Natural killer cell (primary cell): Measurements from ENCODE around the gene HPS3. TPM values are rescaled to one million over a fixed set of nuclear protein-coding genes. Genes with fewer than 3 reads are reported as not detected.

Source experiments
- ATAC-seq, 3 donors: fragments of 150-1000 bp in 2 of 3; fragments of 200-7000 bp in 1 of 3; cut with Tn5 transposase; 1 replicate in 1 of 3; 2 replicates in 2 of 3; pipeline ENCODE4 v1.10.0; 2021; ENCODE audit warnings: mild to moderate bottlenecking in 2 of 3, moderate library complexity in 2 of 3
- DNase-seq, 2 donors: peaks; one replicate each; pipeline versions ENCODE4 v3.0.0 to v3.0.0-alpha.2; 2013 to 2021; ENCODE audit warnings: mixed read lengths in 1 of 2
- H3K27ac ChIP-seq: one replicate; pipeline ENCODE4 v1.5.1; 2013; ENCODE audit warnings: mild to moderate bottlenecking, low read length
- H3K27me3 ChIP-seq: one replicate; pipeline ENCODE4 v1.6.1; 2013; ENCODE audit warnings: low read length; ENCODE audit not compliant: control insufficient read depth, insufficient read depth
- H3K36me3 ChIP-seq: one replicate; pipeline ENCODE4 v1.6.1; 2013; ENCODE audit warnings: low read length; ENCODE audit not compliant: control insufficient read depth, insufficient read depth
- H3K4me1 ChIP-seq: one replicate; pipeline ENCODE4 v1.6.1; 2013; ENCODE audit warnings: low read length; ENCODE audit not compliant: control insufficient read depth, insufficient read depth
- H3K4me3 ChIP-seq: one replicate; pipeline ENCODE4 v1.5.1; 2013; ENCODE audit warnings: low read length
- H3K9me3 ChIP-seq: one replicate; pipeline ENCODE4 v1.6.1; 2013; ENCODE audit warnings: low read length; ENCODE audit not compliant: control insufficient read depth, insufficient read depth
- H3K27ac Mint-ChIP-seq, 2 donors: one replicate each; pipeline ENCODE4 v1.8.0; 2022; ENCODE audit warnings: mild to moderate bottlenecking in 2 of 2, mixed read lengths in 2 of 2, moderate library complexity in 1 of 2
- H3K27me3 Mint-ChIP-seq, 2 donors: one replicate each; pipeline ENCODE4 v1.8.0; 2022; ENCODE audit warnings: low read depth in 2 of 2, mixed read lengths in 2 of 2
- H3K36me3 Mint-ChIP-seq: one replicate; pipeline ENCODE4 v1.8.0; 2022; ENCODE audit warnings: mixed read lengths
- H3K4me1 Mint-ChIP-seq, 2 donors: one replicate each; pipeline ENCODE4 v1.8.0; 2022; ENCODE audit warnings: mixed read lengths in 2 of 2
- H3K4me3 Mint-ChIP-seq: one replicate; pipeline ENCODE4 v1.8.0; 2022; ENCODE audit warnings: mild to moderate bottlenecking, moderate library complexity, mixed read lengths
- H3K9me3 Mint-ChIP-seq, 2 donors: one replicate each; pipeline ENCODE4 v1.8.0; 2022; ENCODE audit warnings: mixed read lengths in 2 of 2
- CTCF ChIP-seq: fragments of 200-600 bp; IDR thresholded peaks from one replicate; pipeline ENCODE4 v1.8.0; 2022; ENCODE audit warnings: antibody characterized with exemption
- WGBS: methylation state at CpG from one replicate; pipeline ENCODE4 v1.1.7; 2013; ENCODE audit warnings: missing lambda C conversion rate; ENCODE audit not compliant: insufficient coverage; 5-methylcytosine and 5-hydroxymethylcytosine counted together
- intact Hi-C: fragments of 100-400 bp; cut with micrococcal nuclease; formaldehyde crosslinking; loops from one replicate; pipeline ENCODE4 v1.14.2; 2022
- total RNA-seq, 4 donors: library from RNA; stranded (reverse); fragments of 120-200 nt in 1 of 4; gene quantifications; one replicate each; pipeline versions ENCODE4 v1.2.3 to v1.2.4, GENCODE V29; 2013 to 2022

Gene HPS3
- total RNA-seq, 3 donors from 2014 or later (not counting 1 experiment from before 2014, with no cell fraction given): 19.6 to 35.5 (median 24.7) TPM

GRCh38 chr3:149081772-149082171, 47.7 kb upstream of the HPS3 start:
- no peaks in the 10 kb centered on the region for H3K9me3 Mint-ChIP-seq
- no peak overlapping the region for H3K27ac Mint-ChIP-seq
- no peak overlapping the region for H3K4me3 Mint-ChIP-seq
- no peaks in the 10 kb centered on the region for H3K27me3 Mint-ChIP-seq
- intact Hi-C loops: no loop called here
- peaks cover 26 to 27% of the 10 kb centered on the region in 2 donors for H3K4me1 Mint-ChIP-seq
- H3K36me3 ChIP-seq: peaks cover 2% of the 10 kb centered on the region
- no peak overlapping the region for H3K4me3 ChIP-seq
- no peaks in the 10 kb centered on the region for H3K9me3 ChIP-seq
- no peaks in the 10 kb centered on the region for H3K27me3 ChIP-seq
- H3K4me1 ChIP-seq: peaks cover 13% of the 10 kb centered on the region
- ATAC-seq (no peak), DNase-seq (no peak)
- no peak for TF ChIP-seq CTCF
- H3K36me3 Mint-ChIP-seq: no peaks in the 10 kb centered on the region
- H3K27ac ChIP-seq: no peak overlapping the region
- no CpG with 5 or more reads among the region's 1 CpG for WGBS

GRCh38 chr3:149085828-149086231, 43.6 kb upstream of the HPS3 start:
- Histone ChIP-seq H3K9me3 (no peaks in the 10 kb centered on the region), H3K27ac (peak overlapping the region; percentile 5), H3K4me1 (peaks cover 18% of the 10 kb centered on the region), H3K27me3 (no peaks in the 10 kb centered on the region), H3K4me3 (peak overlapping the region; percentile 68), H3K36me3 (peaks cover 2% of the 10 kb centered on the region)
- ATAC-seq: peak; percentile 25 to 56 (median 38)
- Mint-ChIP-seq H3K27ac (peak overlapping the region; percentile 81 to 89), H3K27me3 (no peaks in the 10 kb centered on the region), H3K4me3 (peak overlapping the region; percentile 94), H3K4me1 (peaks cover 20 to 23% of the 10 kb centered on the region in 2 donors), H3K36me3 (no peaks in the 10 kb centered on the region), H3K9me3 (no peaks in the 10 kb centered on the region)
- DNase-seq: peak; percentile 28 to 56
- TF ChIP-seq CTCF: no peak
- intact Hi-C loops: loop anchor here (1.0 to 5.0 kb wide), 3 partner anchors 43 to 94 kb away; partner anchors contain the start of genes GYG1 and HPS3
- under 1% methylated on average over 21 of the region's 21 CpGs for WGBS

DNA sequence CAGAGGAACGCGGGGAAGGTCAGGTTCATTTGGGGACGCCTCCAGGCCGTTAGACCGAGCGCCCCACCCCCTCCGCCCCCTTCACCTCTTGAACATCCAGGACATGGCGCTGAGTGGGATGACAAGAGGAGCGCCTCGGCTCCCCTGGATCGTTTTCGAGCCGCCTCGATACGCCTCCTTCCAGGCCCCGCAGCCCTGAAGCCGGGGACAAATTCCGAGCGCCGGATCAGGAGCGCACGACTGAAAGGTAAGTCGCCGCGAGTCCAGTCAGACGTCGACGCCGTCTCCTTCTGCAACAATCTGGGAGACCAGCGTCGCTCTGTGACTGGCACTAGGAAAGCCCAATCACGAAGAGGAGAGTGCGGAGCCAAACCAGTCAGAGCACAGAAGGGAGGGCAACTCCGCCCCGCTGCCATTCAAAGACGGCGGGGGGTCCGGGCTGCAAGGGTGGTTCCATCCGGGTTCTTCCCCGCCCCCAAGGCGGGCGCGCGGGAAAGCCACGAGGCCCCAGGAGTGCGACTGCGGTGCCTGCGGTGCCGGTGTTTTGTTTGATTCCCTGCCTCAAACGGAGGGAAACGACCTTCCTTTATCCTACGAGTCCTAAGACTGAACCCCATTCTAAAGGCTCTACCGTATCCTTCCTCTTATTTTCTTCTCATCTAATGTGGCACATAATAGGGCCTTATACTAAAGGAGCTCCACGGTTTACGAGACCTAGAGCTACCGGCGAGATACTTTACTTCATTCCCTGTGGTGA, 43.0 kb upstream of the HPS3 start, which contains the start of gene HLTF:
HLTF (minus strand) TSS at position 302 of the 757 bp plus-strand sequence; CDS start at position 105, 197 bp downstream.
- no peaks in the 10 kb centered on the region for H3K27me3 Mint-ChIP-seq

More for the DNA sequence above, 43.0 kb upstream of the HPS3 start, which contains the start of gene HLTF:
- Histone ChIP-seq H3K4me1 (peaks cover 18% of the 10 kb centered on the region), H3K4me3 (peak within 1 kb of the TSS; percentile 68), H3K27me3 (no peaks in the 10 kb centered on the region), H3K27ac (peak within 1 kb of the TSS; percentile 5), H3K36me3 (peaks cover 2% of the 10 kb centered on the region), H3K9me3 (no peaks in the 10 kb centered on the region)
- Mint-ChIP-seq H3K4me1 (peaks cover 20 to 23% of the 10 kb centered on the region in 2 donors), H3K9me3 (no peaks in the 10 kb centered on the region), H3K4me3 (peak within 1 kb of the TSS; percentile 94), H3K36me3 (no peaks in the 10 kb centered on the region), H3K27ac (peak within 1 kb of the TSS; percentile 81 to 89)
- intact Hi-C loops: loop anchor here (1.0 to 5.0 kb wide), 3 partner anchors 43 to 94 kb away; partner anchors contain the start of genes GYG1 and HPS3
- DNase-seq (peak; percentile 85 to 96), ATAC-seq (peak; percentile 98 to 99 (median 98))
- WGBS: 7% methylated on average over 57 of the region's 57 CpGs
- no peak for TF ChIP-seq CTCF
